Mesothelial cell of epicardium (in vitro differentiated cells): ENCODE data around the gene KIF16B. TPM values are rescaled to one million over a fixed set of nuclear protein-coding genes. Genes with fewer than 3 reads are reported as not detected.
A peak's percentile ranks its signal among the peaks of the same experiment; 100 is the strongest.

Experiments used
- DNase-seq, 2 experiments: peaks; one replicate each; pipeline ENCODE4 v3.0.0; 2021; ENCODE audit warnings: low spot score in 2 of 2; ENCODE audit not compliant: unreplicated experiment in 2 of 2
- H3K27ac Mint-ChIP-seq: 2 replicates; pipeline ENCODE4 v1.8.0; 2021; ENCODE audit warnings: mixed read lengths
- H3K27me3 Mint-ChIP-seq: 2 replicates; pipeline ENCODE4 v1.8.0; 2021; ENCODE audit warnings: low read depth, mixed read lengths
- H3K36me3 Mint-ChIP-seq: 2 replicates; pipeline ENCODE4 v1.8.0; 2021; ENCODE audit warnings: mixed read lengths
- H3K4me1 Mint-ChIP-seq: 2 replicates; pipeline ENCODE4 v1.8.0; 2021; ENCODE audit warnings: mixed read lengths
- H3K4me3 Mint-ChIP-seq: 2 replicates; pipeline ENCODE4 v1.8.0; 2021; ENCODE audit warnings: mild to moderate bottlenecking, moderate library complexity, mixed read lengths
- H3K9me3 Mint-ChIP-seq: 2 replicates; pipeline ENCODE4 v1.8.0; 2021; ENCODE audit warnings: mixed read lengths
- total RNA-seq: library from RNA; stranded (reverse); gene quantifications from 3 replicates; pipeline ENCODE4 v1.2.1, GENCODE V29; 2021
- TF ChIP-seq, protein P1 (sequence below): fragments of 200-600 bp; sonication (generic); IDR thresholded peaks from one replicate; pipeline ENCODE4 v1.5.0; 2021; ENCODE audit warnings: antibody characterized with exemption; ENCODE audit not compliant: unreplicated experiment

KIF16B gene, protein sequence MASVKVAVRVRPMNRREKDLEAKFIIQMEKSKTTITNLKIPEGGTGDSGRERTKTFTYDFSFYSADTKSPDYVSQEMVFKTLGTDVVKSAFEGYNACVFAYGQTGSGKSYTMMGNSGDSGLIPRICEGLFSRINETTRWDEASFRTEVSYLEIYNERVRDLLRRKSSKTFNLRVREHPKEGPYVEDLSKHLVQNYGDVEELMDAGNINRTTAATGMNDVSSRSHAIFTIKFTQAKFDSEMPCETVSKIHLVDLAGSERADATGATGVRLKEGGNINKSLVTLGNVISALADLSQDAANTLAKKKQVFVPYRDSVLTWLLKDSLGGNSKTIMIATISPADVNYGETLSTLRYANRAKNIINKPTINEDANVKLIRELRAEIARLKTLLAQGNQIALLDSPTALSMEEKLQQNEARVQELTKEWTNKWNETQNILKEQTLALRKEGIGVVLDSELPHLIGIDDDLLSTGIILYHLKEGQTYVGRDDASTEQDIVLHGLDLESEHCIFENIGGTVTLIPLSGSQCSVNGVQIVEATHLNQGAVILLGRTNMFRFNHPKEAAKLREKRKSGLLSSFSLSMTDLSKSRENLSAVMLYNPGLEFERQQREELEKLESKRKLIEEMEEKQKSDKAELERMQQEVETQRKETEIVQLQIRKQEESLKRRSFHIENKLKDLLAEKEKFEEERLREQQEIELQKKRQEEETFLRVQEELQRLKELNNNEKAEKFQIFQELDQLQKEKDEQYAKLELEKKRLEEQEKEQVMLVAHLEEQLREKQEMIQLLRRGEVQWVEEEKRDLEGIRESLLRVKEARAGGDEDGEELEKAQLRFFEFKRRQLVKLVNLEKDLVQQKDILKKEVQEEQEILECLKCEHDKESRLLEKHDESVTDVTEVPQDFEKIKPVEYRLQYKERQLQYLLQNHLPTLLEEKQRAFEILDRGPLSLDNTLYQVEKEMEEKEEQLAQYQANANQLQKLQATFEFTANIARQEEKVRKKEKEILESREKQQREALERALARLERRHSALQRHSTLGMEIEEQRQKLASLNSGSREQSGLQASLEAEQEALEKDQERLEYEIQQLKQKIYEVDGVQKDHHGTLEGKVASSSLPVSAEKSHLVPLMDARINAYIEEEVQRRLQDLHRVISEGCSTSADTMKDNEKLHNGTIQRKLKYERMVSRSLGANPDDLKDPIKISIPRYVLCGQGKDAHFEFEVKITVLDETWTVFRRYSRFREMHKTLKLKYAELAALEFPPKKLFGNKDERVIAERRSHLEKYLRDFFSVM (N-terminal part only)
- 12.8 to 13.9 TPM (median 12.9 TPM) in 3 replicates for total RNA-seq

DNA sequence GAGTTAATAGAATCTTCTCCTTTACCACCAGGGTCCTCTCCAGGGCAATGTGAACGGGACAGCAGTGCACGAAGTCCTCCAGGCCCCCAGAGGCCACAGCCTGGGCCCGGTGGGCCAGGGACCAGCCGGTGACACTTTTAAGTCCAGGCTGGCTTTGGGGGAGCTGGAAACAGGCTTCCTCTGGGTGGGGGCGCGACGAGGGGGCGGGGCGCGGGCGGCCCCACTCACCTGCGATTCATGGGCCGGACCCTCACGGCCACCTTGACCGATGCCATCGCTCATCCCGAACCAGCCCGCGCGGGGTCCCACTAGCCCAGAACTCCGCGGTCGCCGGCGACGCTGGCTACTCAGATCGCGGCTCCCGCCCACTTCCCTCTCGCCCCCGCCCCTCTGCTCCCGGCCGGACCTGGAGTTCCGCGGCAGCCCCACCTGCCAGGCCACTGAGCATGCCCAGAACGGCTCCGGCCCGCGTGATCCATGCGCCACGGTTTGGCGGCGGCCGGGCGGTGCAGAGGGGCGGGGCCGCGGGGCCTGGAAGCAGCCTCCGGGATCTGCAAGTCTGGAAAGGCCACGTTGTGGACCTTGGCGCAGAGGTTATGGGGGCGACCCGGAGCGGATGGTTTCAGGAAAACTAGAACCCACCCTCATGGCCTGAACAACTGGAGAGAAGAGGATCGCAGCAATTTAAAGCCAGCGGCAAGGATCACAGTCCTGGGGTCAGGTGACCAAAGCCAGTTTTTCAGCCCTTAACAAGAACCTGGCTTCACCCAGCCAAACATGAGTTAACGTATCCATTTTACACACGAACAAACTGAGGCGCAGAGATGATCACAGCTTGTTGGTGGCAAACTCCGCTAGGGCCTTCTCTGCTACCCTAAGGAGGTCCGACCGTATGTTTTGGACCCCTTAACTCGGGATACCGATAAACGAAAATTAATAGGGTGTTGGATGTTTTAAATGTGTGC, at the start of gene KIF16B:
KIF16B (minus strand) TSS at position 448 of the 965 bp plus-strand sequence; CDS start at position 275, 173 bp downstream.
- TF ChIP-seq, protein P1, sequence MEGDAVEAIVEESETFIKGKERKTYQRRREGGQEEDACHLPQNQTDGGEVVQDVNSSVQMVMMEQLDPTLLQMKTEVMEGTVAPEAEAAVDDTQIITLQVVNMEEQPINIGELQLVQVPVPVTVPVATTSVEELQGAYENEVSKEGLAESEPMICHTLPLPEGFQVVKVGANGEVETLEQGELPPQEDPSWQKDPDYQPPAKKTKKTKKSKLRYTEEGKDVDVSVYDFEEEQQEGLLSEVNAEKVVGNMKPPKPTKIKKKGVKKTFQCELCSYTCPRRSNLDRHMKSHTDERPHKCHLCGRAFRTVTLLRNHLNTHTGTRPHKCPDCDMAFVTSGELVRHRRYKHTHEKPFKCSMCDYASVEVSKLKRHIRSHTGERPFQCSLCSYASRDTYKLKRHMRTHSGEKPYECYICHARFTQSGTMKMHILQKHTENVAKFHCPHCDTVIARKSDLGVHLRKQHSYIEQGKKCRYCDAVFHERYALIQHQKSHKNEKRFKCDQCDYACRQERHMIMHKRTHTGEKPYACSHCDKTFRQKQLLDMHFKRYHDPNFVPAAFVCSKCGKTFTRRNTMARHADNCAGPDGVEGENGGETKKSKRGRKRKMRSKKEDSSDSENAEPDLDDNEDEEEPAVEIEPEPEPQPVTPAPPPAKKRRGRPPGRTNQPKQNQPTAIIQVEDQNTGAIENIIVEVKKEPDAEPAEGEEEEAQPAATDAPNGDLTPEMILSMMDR, result no peak
- Mint-ChIP-seq H3K4me1 (peaks cover 31% of the 10 kb centered on the region), H3K4me3 (peak within 1 kb of the TSS; percentile 80), H3K9me3 (no peaks in the 10 kb centered on the region), H3K27ac (peak within 1 kb of the TSS; percentile 80), H3K27me3 (no peaks in the 10 kb centered on the region), H3K36me3 (no peaks in the 10 kb centered on the region)
- DNase-seq, result peak; percentile 91 to 98

DNA sequence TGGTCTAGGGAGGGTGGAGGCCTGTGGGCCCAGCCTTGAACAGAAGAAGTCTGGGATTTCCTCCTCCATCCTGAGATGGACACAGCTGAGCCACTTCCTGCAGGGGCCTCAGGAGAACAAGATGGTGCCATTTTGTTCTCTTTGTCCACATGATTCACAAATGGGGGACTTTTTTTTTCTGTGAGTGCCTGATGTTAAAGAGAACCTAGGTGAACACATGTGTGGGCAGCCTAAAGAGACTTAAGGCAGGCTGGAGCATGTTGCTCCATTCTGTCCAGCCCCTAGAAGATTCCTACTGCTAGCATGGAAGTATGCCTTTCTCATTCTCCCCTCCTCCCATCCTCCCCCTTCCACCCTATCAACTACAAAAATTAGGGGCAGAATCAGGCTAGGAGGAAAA, 49.3 kb upstream of the KIF16B start:
- DNase-seq, result no peak
- H3K4me3 Mint-ChIP-seq, result no peak overlapping the region
- H3K4me1 Mint-ChIP-seq, result peaks cover 16% of the 10 kb centered on the region
- TF ChIP-seq, protein P1, result no peak
- no peaks in the 10 kb centered on the region for H3K27me3 Mint-ChIP-seq
- H3K36me3 Mint-ChIP-seq, result peaks cover 5% of the 10 kb centered on the region
- H3K27ac Mint-ChIP-seq, result peak overlapping the region; percentile 88
- H3K9me3 Mint-ChIP-seq, result peaks cover 21% of the 10 kb centered on the region

DNA sequence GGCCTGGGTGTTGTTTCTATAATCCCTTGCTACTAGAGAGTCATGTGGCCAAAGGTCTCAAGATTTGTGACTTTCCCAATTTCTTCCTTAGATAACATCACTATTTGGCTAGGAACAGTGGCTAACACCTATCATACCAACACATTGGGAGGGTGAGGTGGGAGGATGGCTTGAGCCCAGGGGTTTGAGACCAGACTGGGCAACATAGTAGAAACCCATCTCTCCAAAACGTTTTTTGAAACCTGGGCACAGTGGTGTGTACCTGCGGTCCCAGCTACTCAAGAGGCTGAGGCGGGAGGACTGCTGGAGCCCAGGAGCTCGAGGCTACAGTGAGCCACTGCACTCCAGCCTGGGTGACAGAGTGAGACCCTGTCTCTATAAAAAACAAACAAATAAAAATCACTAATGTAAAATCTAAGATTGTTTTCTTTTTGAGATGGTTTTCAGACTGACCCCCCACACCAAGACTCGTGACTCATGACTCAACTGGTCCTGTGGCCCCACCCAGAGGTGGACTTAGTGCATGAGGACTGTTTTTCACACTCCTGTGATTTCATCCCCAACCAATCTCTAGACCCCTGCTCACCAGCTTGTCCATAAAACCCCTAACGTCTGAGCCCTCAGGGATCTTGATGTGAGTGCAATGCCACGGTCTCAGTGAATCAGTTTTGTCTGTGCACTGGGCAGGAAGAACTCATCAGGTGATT, 48.3 kb upstream of the KIF16B start:
- Mint-ChIP-seq H3K9me3 (peaks cover 25% of the 10 kb centered on the region), H3K27me3 (no peaks in the 10 kb centered on the region), H3K4me3 (no peak overlapping the region), H3K27ac (peak overlapping the region; percentile 88), H3K4me1 (peaks cover 16% of the 10 kb centered on the region), H3K36me3 (peaks cover 5% of the 10 kb centered on the region)
- DNase-seq, result no peak
- TF ChIP-seq, protein P1, result no peak

DNA sequence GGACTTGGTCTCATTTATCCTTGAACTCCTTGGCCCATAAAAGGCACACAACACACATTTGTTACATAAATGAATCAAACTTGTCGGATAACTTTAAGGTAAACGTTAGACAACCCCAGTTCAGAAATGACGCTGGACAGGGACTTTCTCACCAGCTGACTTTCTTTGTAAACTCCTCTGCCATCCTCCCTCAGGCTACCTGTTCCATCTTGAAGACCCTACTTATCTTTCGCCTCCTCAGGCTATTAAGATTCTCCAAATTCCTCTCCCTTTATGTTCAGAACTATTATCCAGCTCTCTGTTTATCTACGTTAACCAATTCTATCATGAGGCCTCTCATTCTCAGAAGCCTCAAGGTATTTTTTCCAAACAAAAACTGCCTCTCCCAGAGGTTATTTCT, 47.7 kb upstream of the KIF16B start:
- peak overlapping the region; percentile 88 for H3K27ac Mint-ChIP-seq
- peaks cover 27% of the 10 kb centered on the region for H3K9me3 Mint-ChIP-seq
- peaks cover 16% of the 10 kb centered on the region for H3K4me1 Mint-ChIP-seq
- H3K4me3 Mint-ChIP-seq, result no peak overlapping the region
- H3K36me3 Mint-ChIP-seq, result peaks cover 5% of the 10 kb centered on the region
- H3K27me3 Mint-ChIP-seq, result no peaks in the 10 kb centered on the region
- TF ChIP-seq, protein P1, result no peak
- no peak for DNase-seq
